GM21360 (cell line): ENCODE data around the gene GRIP2.

Source experiments
- ATAC-seq: cut with Tn5 transposase; IDR thresholded peaks from one replicate; pipeline ENCODE4 v1.9.1; 2021; ENCODE audit warnings: mild to moderate bottlenecking, moderate library complexity; ENCODE audit not compliant: unreplicated experiment

Gene GRIP2

GRCh38 chr3:14456794-14457193, 83.3 kb downstream of the GRIP2 start:
- no peak for ATAC-seq

- no peak for ATAC-seq
Measured at GRCh38 chr3:14455571-14456317, 84.4 kb downstream of the GRIP2 start.

GRCh38 chr3:14454639-14455310, 85.4 kb downstream of the GRIP2 start:
- no peak for ATAC-seq

GRCh38 chr3:14453876-14454638, 86.1 kb downstream of the GRIP2 start:
- no peak for ATAC-seq

- ATAC-seq, result no peak
Measured at GRCh38 chr3:14452740-14453710, 87.1 kb downstream of the GRIP2 start.

GRCh38 chr3:14451844-14452739, 88.0 kb downstream of the GRIP2 start:
- no peak for ATAC-seq

GRCh38 chr3:14450922-14451606, 89.1 kb downstream of the GRIP2 start:
- no peak for ATAC-seq

- ATAC-seq, result no peak
Measured at GRCh38 chr3:14450506-14450905, 89.6 kb downstream of the GRIP2 start.

- ATAC-seq, result no peak
Measured at GRCh38 chr3:14448756-14449727, 91.1 kb downstream of the GRIP2 start.

- no peak for ATAC-seq
Measured at GRCh38 chr3:14448063-14448462, 92.1 kb downstream of the GRIP2 start.

GRCh38 chr3:14446988-14447570, 93.1 kb downstream of the GRIP2 start:
- no peak for ATAC-seq

- no peak for ATAC-seq
Measured at GRCh38 chr3:14445773-14446172, 94.4 kb downstream of the GRIP2 start.

GRCh38 chr3:14444380-14444779, 95.8 kb downstream of the GRIP2 start:
- ATAC-seq, result no peak

- no peak for ATAC-seq
Measured at GRCh38 chr3:14441920-14442300, 98.2 kb downstream of the GRIP2 start.

- ATAC-seq, result no peak
Measured at GRCh38 chr3:14441240-14441919, 98.8 kb downstream of the GRIP2 start.

- ATAC-seq, result no peak
Measured at GRCh38 chr3:14440531-14441239, 99.5 kb downstream of the GRIP2 start.
